ENCODE results near the gene MAK.
A peak's percentile ranks its signal among the peaks of the same experiment; 100 is the strongest.
"Not testable (repeated sequence)": the region's sequence is repeated elsewhere in the genome, so short reads cannot be mapped to it uniquely, and the experiment has no call there.

MAK gene, protein sequence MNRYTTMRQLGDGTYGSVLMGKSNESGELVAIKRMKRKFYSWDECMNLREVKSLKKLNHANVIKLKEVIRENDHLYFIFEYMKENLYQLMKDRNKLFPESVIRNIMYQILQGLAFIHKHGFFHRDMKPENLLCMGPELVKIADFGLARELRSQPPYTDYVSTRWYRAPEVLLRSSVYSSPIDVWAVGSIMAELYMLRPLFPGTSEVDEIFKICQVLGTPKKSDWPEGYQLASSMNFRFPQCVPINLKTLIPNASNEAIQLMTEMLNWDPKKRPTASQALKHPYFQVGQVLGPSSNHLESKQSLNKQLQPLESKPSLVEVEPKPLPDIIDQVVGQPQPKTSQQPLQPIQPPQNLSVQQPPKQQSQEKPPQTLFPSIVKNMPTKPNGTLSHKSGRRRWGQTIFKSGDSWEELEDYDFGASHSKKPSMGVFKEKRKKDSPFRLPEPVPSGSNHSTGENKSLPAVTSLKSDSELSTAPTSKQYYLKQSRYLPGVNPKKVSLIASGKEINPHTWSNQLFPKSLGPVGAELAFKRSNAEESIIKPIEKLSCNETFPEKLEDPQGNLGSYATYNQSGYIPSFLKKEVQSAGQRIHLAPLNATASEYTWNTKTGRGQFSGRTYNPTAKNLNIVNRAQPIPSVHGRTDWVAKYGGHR

GRCh38 chr6:10837995-10838793 lies at the start of gene MAK:
Gene MAK, minus strand, starts transcription at chr6:10838539. Its CDS starts 7,891 bp downstream, at chr6:10830648.
- peak; percentile 74 for DNase-seq (ENCODE audit: low read depth, low spot score)

DNA sequence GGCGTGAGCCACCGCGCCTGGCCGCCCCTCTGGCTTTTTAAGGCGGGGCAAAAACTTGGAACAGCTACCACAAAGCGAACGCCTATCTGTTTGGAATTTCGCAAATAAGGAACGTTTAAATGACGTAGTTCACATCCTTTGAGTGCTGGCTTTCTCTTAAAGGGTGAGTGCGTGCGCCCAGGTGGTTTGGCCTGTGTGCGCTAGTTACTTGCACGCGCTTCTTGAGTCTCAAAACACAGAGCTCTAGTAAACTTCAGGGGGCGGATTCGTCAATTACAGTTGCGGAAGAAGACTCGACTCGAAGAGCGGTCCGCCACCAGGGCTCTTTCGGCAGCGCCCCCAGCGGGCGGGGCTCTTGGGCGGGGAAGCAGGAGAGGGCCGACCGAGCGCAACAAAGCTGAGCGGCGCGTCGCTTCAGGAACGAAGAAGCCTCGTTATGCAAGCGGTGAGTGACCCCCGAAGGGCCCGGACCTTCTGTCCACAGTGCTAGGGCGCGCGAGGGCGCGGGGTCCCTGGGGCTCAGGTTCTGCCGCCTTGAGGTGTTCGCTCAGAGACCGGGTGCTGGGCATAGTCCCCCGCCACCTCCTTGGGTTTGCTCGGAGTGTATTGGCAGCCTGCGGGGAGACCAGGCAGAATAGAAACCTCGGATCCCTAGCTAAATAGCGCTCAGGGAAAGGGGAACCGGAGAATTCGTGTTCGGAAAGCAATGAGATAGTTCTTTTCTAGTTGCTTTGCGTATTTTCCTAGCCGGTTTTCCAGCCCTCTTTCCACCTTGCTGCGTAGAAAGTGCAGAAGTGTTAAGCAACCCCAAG lies 48.6 kb upstream of the MAK start, which contains the start of gene SYCP2L:
Gene SYCP2L (plus strand): TSS at position 362 of the 812 bp plus-strand sequence. CDS start 75 bp downstream, at position 437.
- no peak for DNase-seq (ENCODE audit: low read depth, low spot score)

- not testable (repeated sequence) for DNase-seq (ENCODE audit: low read depth, low spot score)
Measured at GRCh38 chr6:10886365-10886690, 48.0 kb upstream of the MAK start.

DNA sequence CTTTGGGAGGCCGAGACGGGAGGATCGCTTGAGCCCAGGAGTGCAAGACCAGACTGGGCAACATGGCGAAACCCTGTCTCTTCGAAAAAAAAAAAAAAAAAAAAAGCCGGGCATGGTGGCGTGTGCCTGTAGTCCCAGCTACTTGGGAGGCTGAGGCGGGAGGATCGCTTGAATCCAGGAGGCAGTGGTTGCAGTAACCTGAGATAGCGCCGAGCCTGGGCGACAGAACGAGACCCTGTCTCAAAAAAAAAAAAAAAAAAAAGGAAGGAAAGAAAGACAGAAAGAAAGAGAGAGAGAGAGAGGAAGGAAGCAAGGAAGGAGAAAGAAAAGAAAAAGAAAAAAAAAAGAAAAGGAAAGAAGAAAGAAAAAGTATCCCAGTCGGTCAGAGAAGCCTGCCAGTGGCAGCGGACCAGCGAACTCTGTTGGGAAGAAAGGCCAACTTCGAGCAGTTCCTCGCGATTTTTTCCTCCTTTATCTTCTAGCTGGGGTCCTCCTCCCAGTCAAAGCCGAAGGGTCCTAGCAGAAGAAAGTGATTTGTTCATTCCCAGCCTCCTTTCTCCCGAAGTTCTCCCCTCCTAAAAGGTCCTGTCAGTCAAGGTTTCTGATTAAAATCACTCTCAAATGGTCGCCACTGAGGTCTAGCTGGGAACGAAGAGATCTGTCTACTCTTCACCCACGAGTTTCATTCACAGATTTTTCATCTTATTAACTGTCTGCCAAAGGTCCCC lies 46.1 kb upstream of the MAK start:
- no peak for DNase-seq (ENCODE audit: low read depth, low spot score)

DNA sequence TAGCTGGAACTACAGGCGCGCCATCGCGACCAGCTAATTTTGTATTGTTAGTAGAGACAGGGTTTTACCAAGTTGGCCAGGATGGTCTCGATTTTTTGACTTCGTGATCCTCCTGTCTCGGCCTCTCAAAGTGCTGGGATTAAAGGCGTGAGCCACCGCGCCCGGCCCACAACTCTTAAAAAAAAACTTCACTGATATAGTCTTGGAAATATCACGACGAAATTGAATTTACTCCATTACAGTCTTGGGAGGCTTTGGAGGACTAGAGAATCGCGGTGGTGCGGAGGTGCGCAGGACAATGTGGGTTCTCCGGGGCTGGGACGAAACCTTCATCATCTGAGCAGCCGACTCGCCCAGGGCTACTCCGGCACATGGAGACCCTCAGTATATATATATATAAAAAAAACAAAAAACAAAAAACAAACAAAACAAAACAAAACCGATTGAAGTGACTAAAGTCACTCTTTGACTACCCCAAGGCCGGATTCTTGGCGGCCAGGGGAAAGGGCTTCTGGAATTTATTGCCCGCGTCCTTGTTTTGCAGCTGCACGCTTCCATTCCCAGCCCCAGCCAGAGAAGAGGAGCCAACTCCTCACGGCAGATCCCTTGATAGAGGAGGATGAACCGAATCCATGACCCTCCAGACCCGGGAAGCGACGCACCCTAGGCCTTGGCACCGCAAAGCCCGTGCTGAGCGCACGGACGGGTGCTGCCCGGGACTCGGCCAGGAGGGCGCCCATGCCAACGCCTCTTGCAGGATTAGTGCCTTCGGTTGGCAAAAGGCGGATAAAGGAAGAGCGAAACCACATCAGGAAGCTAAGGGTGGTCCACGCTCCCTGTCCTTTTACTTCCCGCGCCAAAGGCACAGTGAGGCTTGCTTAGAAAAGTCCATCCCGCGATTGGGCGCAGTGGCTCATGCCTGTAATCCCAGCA lies 45.2 kb upstream of the MAK start:
- no peak for DNase-seq (ENCODE audit: low read depth, low spot score)

DNA sequence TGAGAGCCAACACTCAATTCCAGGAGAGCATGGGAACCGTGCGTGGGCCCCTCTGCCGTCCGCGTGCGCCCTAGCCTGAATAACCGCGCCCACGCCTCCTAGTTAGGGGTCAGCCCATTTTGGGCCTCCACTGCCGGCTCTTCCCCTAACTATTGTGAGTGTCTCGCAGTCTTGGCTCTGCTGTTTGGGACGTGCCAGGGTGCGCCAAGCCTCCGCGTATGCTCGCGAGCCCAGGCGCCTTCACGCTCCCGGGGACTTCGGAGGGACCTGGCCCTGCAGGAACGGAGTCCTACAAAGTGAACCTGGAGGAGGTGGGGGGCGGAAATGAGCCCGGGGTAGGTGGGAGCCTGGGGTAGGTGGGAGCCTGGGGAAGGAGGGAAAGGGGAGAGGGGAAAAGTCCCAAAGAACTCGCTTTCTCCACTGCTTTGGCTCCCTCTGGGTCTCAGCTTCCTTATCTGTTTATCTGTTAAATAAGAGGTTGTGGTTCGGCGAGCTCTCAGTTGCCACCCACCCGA lies 44.4 kb upstream of the MAK start:
- no peak for DNase-seq (ENCODE audit: low read depth, low spot score)

DNA sequence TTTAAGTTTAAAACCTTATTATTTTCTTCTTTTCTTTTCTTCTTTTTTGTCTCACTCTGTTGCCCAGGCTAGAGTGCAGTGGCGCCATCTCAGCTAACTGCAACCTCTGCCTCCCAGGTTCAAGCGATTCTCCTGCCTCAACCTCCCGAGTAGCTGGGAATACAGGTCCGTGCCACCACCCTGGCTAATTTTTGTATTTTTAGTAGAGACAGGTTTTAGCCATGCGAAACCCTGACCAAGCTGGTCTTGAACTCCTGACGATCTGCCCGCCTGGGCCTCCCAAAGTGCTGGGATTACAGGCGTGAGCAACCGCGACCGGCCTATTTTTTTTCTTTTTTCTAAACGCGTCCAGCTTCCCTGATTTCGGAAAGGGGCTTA lies 43.9 kb upstream of the MAK start:
- not testable (repeated sequence) for DNase-seq (ENCODE audit: low read depth, low spot score)

GRCh38 chr6:10880366-10880765 lies 42.0 kb upstream of the MAK start:
- no peak for DNase-seq (ENCODE audit: low read depth, low spot score)

DNA sequence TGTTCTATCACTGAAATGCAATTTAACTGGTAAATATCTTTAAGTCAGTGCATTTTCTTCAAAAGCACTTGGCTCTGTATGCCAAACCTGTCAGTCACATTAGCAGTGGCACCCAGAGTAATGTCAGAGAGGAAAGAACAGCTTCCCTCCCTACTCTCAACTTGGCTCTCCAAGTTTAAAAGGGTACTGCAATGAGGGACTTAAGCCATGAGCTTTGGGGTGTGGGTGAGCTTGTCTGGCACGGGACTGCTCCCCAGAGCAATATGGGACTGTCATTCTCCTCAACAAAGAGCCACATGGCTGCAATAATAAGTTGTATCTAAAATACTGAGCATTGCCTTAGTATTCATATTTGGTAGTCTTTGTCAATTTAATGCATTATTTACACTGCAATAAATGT lies 39.5 kb upstream of the MAK start:
- no peak for DNase-seq (ENCODE audit: low read depth, low spot score)

DNA sequence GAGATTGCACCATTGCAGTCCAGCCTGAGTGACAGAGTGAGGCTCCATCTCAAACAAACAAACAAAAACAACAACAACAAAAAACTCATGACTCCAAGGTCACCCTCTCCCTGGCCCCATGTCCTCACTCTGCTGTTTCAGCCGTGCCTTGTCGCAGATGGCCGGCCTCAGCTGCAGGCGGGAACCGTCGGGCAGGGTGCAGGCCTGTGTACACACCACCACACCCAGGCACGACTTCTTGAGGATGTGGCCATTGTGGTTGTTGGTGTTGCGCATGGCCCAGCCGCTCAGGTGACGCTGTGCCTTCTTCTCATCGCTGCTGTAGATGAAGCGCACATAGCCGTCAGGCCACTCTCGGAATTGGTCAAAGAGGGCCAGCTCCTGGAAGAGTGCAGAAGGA lies 38.7 kb upstream of the MAK start:
- no peak for DNase-seq (ENCODE audit: low read depth, low spot score)

DNA sequence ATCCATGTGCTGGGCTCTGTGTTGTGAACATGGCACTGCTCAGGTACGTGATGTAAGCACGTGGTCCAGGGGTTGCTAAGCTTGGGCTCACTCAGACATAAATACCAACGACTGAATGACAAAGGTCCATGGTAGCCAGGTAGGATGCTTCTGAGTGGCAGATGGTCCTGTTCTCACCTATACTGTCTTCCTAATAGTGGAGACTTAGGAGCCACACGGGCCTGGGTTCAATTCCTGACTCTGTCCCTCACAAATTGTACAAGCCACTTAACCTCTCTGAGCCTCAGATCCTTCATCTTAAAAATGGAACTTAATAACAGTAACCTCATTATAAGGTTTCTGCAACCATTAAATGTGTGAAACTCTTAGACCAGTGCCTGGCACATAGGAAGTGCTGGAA lies 36.7 kb upstream of the MAK start:
- DNase-seq (ENCODE audit: low read depth, low spot score): no peak

DNA sequence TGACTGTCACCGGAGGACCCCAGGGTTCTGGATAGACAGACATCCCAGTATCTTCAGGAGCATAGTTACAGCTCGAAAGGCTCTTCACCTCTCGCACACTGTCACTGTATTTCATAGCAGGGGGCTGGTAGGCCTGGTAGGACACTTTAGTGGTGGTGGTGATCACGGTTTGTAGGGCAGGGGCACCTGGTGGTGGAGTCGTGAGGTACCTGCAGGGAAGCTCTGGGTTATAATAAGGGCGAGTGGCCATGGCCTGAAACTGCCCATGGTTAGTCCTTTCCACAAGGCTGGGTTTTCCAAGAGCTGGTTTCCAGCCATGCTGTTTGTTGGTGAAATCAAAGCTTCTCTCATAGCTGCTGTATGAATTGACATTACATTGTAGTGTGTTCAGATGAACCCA lies 35.9 kb upstream of the MAK start:
- DNase-seq (ENCODE audit: low read depth, low spot score): no peak

DNA sequence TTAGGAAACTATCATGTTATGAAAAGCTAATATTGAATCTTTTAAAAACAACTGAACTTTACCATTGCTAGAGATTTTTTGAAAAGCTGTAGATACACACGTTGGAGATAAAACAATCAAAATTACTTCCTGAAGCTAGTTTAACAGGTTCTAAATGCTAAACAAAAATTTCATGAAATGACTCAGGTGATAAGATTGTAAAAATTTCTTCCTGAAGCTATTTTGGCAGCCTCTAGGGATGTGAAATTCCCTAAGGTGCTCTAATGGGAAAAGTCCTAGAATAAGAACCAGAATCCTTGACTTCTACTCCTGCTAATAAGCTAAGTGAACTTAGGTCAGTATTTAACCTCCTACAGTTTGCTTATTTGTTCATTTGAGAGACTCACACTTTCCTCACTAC lies 35.0 kb upstream of the MAK start:
- no peak for DNase-seq (ENCODE audit: low read depth, low spot score)

GRCh38 chr6:10867952-10868351 lies 29.6 kb upstream of the MAK start:
- no peak for DNase-seq (ENCODE audit: low read depth, low spot score)

GRCh38 chr6:10866709-10867108 lies 28.4 kb upstream of the MAK start:
- not testable (repeated sequence) for DNase-seq (ENCODE audit: low read depth, low spot score)

DNA sequence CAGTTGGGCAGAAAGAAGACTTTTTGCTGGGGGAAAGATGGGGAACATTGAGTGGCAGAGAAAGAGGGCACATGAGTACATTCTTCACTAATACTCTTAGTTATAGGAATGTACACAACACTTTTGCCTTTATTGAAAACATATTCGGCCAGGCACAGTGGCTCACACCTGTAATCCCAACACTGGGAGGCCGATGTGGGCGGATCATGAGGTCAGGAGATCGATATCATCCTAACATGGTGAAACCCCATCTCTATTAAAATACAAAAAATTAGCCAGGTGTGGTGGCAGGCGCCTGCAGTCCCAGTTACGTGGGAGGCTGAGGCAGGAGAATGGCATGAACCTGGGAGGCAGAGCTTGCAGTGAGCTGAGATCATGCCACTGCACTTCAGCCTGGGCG lies 24.7 kb upstream of the MAK start:
- DNase-seq (ENCODE audit: low read depth, low spot score): not testable (repeated sequence)

GRCh38 chr6:10862361-10862760 lies 24.0 kb upstream of the MAK start:
- no peak for DNase-seq (ENCODE audit: low read depth, low spot score)

DNA sequence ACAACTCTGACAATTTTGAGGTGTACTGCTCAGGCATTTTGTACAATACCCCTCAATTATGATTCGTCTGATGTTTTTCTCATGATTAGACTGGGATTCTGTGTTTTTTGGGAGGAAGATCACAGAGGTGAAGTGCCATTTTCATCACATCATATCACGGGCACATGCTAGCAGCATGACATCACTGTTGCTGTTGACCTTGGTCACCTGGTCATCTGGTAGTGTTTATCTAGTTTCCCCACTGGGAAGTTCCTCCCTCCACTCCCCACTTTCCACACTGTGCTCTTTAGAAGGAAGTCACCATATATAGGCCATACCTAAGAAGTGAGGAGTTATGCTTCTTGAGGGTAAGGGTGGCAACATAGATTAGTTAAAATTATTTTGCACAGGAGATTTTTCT lies 22.7 kb upstream of the MAK start:
- no peak for DNase-seq (ENCODE audit: low read depth, low spot score)

DNA sequence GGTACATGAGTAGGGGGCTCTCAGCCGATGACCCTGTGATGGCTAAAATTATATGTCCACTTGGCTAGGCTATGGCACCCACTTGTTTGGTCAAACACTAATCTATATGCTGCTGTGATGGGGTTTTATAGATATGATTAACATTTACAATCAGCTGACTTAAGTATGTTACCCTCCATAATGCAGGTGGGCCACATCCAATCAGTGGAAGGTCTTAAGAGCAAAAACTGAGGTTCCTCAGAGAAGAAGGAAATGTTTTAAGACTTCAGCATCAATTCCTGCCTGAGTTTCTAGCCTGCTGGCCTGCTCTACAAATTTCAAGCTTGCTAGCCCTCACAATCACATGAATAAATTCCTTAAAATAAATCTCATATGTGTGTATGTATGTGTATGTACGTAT lies 18.9 kb upstream of the MAK start:
- DNase-seq (ENCODE audit: low read depth, low spot score): no peak
